GM23248 (cell line): Measurements from ENCODE around the gene GABRR2. TPM values are rescaled to one million over a fixed set of nuclear protein-coding genes. Genes with fewer than 3 reads are reported as not detected.
"Not testable (repeated sequence)": the region's sequence is repeated elsewhere in the genome, so short reads cannot be mapped to it uniquely, and the experiment has no call there.

Experiments
- DNase-seq: peaks from one replicate; pipeline ENCODE4 v3.0.0-alpha.2; 2015
- H2AFZ ChIP-seq: fragments of 200-600 bp; sonication (generic); 2 replicates; pipeline ENCODE4 v1.6.1; 2016; ENCODE audit warnings: antibody characterized with exemption
- H3F3A ChIP-seq: fragments of 200-600 bp; sonication (generic); 2 replicates; pipeline ENCODE4 v1.6.1; 2016; ENCODE audit warnings: mild to moderate bottlenecking, antibody characterized with exemption, mixed run types; ENCODE audit not compliant: insufficient read depth
- H3K27ac ChIP-seq: fragments of 200-600 bp; sonication (generic); 2 replicates; pipeline ENCODE4 v1.5.1; 2016; ENCODE audit warnings: mild to moderate bottlenecking
- H3K27me3 ChIP-seq: fragments of 200-600 bp; sonication (generic); replicated peaks from 2 replicates; pipeline ENCODE4 v1.6.1; 2016; ENCODE audit warnings: mild to moderate bottlenecking; ENCODE audit not compliant: insufficient read depth
- H3K36me3 ChIP-seq: fragments of 200-600 bp; sonication (generic); 2 replicates; pipeline ENCODE4 v1.6.1; 2016; ENCODE audit warnings: low read depth, mild to moderate bottlenecking
- H3K4me1 ChIP-seq: fragments of 200-600 bp; sonication (generic); 2 replicates; pipeline ENCODE4 v1.6.1; 2016; ENCODE audit warnings: mild to moderate bottlenecking; ENCODE audit not compliant: insufficient read depth
- H3K4me2 ChIP-seq: fragments of 200-600 bp; sonication (generic); one replicate; pipeline ENCODE4 v1.6.1; 2016; ENCODE audit warnings: mild to moderate bottlenecking; ENCODE audit not compliant: unreplicated experiment
- H3K4me3 ChIP-seq: fragments of 200-600 bp; sonication (generic); 2 replicates; pipeline ENCODE4 v1.5.1; 2016; ENCODE audit warnings: mild to moderate bottlenecking
- H3K79me2 ChIP-seq: fragments of 200-600 bp; sonication (generic); 2 replicates; pipeline ENCODE4 v1.6.1; 2016; ENCODE audit warnings: mild to moderate bottlenecking; ENCODE audit not compliant: insufficient read depth
- H3K9ac ChIP-seq: fragments of 200-600 bp; sonication (generic); 2 replicates; pipeline ENCODE4 v1.6.1; 2016; ENCODE audit warnings: mild to moderate bottlenecking
- H3K9me2 ChIP-seq: fragments of 200-600 bp; sonication (generic); 2 replicates; pipeline ENCODE4 v1.6.1; 2016; ENCODE audit warnings: mixed run types, mild to moderate bottlenecking, moderate library complexity; ENCODE audit not compliant: insufficient read depth
- H3K9me3 ChIP-seq: fragments of 200-600 bp; sonication (generic); one replicate; pipeline ENCODE4 v1.6.1; 2017; ENCODE audit warnings: low read depth
- H4K20me1 ChIP-seq: fragments of 200-600 bp; sonication (generic); 2 replicates; pipeline ENCODE4 v1.6.0; 2016; ENCODE audit not compliant: insufficient read depth
- EZH2 ChIP-seq: fragments of 200-600 bp; sonication (generic); IDR thresholded peaks from 2 replicates; pipeline ENCODE4 v1.6.1; 2018; ENCODE audit warnings: antibody characterized with exemption, mild to moderate bottlenecking; ENCODE audit not compliant: insufficient read depth, poor library complexity, severe bottlenecking
- EZH2phosphoT487 ChIP-seq: fragments of 200-600 bp; sonication (generic); IDR thresholded peaks from 2 replicates; pipeline ENCODE4 v1.6.1; 2018; ENCODE audit warnings: antibody characterized with exemption, moderate library complexity, mild to moderate bottlenecking, low read depth; ENCODE audit not compliant: insufficient read depth
- WGBS, 2 experiments: methylation state at CpG; one replicate each; pipeline ENCODE4 v1.1.6; 2015 to 2017; ENCODE audit warnings: low lambda C conversion rate in 2 of 2, low coverage in 1 of 2; ENCODE audit errors: missing lambda C conversion rate in 2 of 2; 5-methylcytosine and 5-hydroxymethylcytosine counted together
- in situ Hi-C: fragments of 300-500 bp; cut with MboI; formaldehyde crosslinking; loops from 2 replicates; pipeline ENCODE4 v1.15.0; 2020
- polyA plus RNA-seq: library from polyadenylated mRNA; unstranded; fragments of >200 nt; fragmentation: Nextera tagmentation; extraction: Ambion mirVana; gene quantifications from 2 replicates; pipeline ENCODE4 v1.2.1, GENCODE V29; 2016
- total RNA-seq: library from RNA; depleted of rRNA; stranded (reverse); fragments of >200 nt; shearing (Covaris generic); gene quantifications from 2 replicates; pipeline ENCODE4 v1.2.3, GENCODE V29; 2014

Gene GABRR2
- total and polyA plus RNA-seq, 2 experiments from 2014 or later: not detected

DNA sequence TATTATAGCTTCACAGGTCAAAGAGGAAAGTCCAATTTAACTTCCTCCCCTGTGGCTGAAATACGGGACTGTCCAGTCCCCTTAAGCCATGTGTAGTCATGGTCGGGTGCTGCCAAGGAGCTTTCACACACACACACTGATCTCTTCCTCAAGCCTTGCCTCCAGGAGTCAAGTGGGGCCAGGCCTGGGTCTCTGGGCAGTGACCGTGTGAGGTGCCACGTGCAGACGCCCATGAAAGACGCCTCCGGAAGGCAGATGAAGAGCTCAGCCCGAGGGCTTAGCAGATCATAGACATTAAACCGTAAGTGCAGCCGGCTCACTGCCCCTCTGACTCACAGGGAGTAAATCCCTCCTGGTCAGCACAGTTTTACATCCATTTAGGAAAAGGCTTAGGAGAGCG is 4.2 kb downstream of the GABRR2 start:
- no peak overlapping the region for H3K27ac ChIP-seq
- H3K79me2 ChIP-seq: no peaks in the 10 kb centered on the region
- H3F3A ChIP-seq: peaks cover 40% of the 10 kb centered on the region
- peaks cover 30% of the 10 kb centered on the region for H3K4me1 ChIP-seq
- H3K36me3 ChIP-seq: no peaks in the 10 kb centered on the region
- in situ Hi-C loops: no loop called here
- no peaks in the 10 kb centered on the region for H4K20me1 ChIP-seq
- H3K4me3 ChIP-seq: no peak overlapping the region
- WGBS, 2 experiments: 48 to 49% methylated on average over 11 of the region's 11 CpGs
- no peak overlapping the region for H2AFZ ChIP-seq
- no peaks in the 10 kb centered on the region; the same call in 1 of the 2 replicates for H3K27me3 ChIP-seq
- no peak for TF ChIP-seq EZH2
- no peaks in the 10 kb centered on the region for H3K9me2 ChIP-seq
- no peak overlapping the region for H3K4me2 ChIP-seq
- no peaks in the 10 kb centered on the region for H3K9me3 ChIP-seq
- no peak overlapping the region for H3K9ac ChIP-seq
- DNase-seq: peak; percentile 57

DNA sequence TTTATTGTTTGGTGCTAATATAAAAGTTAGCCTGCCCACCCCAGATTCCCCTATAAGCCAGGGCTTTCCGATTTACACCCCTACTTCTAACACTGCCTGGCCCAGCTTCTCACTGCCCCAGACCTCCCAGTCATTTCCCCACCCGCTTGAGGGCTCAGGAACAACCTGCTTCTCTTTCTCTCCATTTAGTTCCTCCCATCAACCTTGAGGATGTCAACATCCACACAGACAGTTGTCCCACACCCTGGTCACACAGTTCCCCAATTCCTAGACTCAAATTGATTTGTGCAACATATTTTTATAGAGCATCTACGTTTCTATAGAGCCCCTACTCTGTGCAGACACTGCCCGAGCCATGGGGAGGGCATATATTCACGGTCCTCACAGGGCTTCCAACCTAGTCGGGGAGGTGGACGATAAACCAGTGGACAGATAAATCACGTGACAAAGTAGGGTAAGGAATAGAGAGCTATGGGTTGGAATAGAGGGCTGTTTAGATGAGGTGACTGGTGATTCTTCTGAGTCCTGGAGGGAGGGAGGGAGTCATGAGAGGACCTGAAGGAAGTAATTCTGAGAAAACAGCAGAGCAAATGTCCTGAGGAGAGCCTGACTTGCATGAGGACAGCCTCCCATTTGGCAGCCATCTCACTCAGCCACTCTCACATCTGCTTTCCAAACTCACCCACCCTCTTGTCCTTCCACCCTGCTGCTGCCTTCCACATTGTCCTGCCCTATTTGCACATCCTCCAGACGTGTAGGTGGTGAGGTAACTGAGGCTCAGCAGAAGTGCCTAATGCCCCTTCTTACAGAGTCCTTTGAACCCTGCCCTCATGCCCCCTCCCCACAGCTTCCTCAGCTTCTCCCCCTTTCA is 6.3 kb downstream of the GABRR2 start:
- in situ Hi-C loops: no loop called here
- no peak overlapping the region for H3K9ac ChIP-seq
- 78 to 79% methylated on average over 9 of the region's 9 CpGs for WGBS, 2 experiments
- H3F3A ChIP-seq: peaks cover 22% of the 10 kb centered on the region
- TF ChIP-seq EZH2phosphoT487 (no peak), EZH2 (no peak)
- H3K9me3 ChIP-seq: no peaks in the 10 kb centered on the region
- H3K9me2 ChIP-seq: no peaks in the 10 kb centered on the region
- DNase-seq: no peak
- no peak overlapping the region for H3K4me2 ChIP-seq
- H4K20me1 ChIP-seq: no peaks in the 10 kb centered on the region
- no peak overlapping the region for H3K4me3 ChIP-seq
- no peak overlapping the region for H2AFZ ChIP-seq
- no peak overlapping the region for H3K27ac ChIP-seq
- peaks cover 28% of the 10 kb centered on the region for H3K4me1 ChIP-seq
- H3K36me3 ChIP-seq: no peaks in the 10 kb centered on the region
- no peaks in the 10 kb centered on the region for H3K79me2 ChIP-seq
- peaks cover 3% of the 10 kb centered on the region; the same call in 1 of the 2 replicates for H3K27me3 ChIP-seq

DNA sequence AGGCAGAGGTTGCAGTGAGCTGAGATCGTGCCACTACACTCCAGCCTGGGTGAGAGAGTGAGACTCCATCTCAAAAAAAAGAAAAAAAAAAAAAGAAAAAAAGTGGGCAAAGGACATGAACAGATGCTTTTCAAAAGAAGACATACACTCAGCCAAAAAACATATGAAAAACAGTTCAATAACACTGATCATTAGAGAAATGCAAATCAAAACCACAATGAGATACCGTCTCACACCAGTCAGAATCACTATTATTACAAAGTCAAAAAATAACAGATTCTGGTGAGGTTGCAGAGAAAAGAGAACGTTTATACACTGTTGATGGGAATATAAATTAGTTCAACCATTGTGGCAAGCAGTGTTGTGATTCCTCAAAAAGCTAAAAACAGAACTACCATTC is 10.6 kb downstream of the GABRR2 start:
- in situ Hi-C loops, H3K27ac ChIP-seq, H2AFZ ChIP-seq, H3K9me3 ChIP-seq, H3F3A ChIP-seq, DNase-seq, H3K9ac ChIP-seq, H3K4me1 ChIP-seq, H3K4me3 ChIP-seq, H4K20me1 ChIP-seq, H3K9me2 ChIP-seq, H3K4me2 ChIP-seq, H3K36me3 ChIP-seq, H3K79me2 ChIP-seq: not testable (repeated sequence)
- H3K27me3 ChIP-seq: peaks cover 11% of the 10 kb centered on the region
- WGBS, 2 experiments: 40 to 58% methylated on average over 3 of the region's 3 CpGs

DNA sequence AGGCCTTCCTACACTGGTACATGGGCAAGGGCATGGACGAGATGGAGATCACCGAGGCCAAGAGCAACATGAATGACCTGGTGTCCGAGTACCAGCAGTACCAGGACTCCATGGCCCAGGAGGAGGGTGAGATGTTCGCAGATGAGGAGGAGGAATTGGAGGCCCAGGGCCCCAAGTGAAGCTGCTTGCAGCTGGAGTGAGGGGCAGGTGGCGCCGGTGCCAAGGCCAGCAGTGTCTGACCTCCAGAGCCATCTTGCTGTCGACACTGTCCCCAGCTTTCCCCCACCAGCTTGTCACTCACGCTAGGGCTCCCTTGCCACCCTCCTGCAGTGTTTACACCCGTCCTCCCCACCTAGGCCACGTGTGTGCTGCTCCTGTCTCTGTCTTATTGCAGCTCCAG is 12.2 kb downstream of the GABRR2 start:
- Histone ChIP-seq H3K79me2 (no peaks in the 10 kb centered on the region), H2AFZ (no peak overlapping the region), H3K9ac (no peak overlapping the region), H3K36me3 (no peaks in the 10 kb centered on the region), H3K4me1 (no peaks in the 10 kb centered on the region), H3F3A (peaks cover 7% of the 10 kb centered on the region; the same call in 1 of the 2 replicates), H3K9me3 (no peaks in the 10 kb centered on the region), H3K27me3 (peaks cover 11% of the 10 kb centered on the region), H3K9me2 (no peaks in the 10 kb centered on the region), H3K27ac (no peak overlapping the region), H3K4me3 (no peak overlapping the region), H4K20me1 (no peaks in the 10 kb centered on the region), H3K4me2 (no peak overlapping the region)
- no peak for DNase-seq
- 78% methylated on average over 10 of the region's 10 CpGs for WGBS, 2 experiments
- TF ChIP-seq EZH2 (no peak), EZH2phosphoT487 (no peak)
- in situ Hi-C loops: no loop called here
